Activated T-cell treated with anti-CD3 and anti-CD28 coated beads, Interleukin-2, amount 50 U/mL, for 24 hours (primary cell): ENCODE measurements around the gene SPIRE1.
"Not testable (repeated sequence)": the region's sequence is repeated elsewhere in the genome, so short reads cannot be mapped to it uniquely, and the experiment has no call there.

Experiments
- DNase-seq: peaks from one replicate; pipeline ENCODE4 v3.0.0-alpha.2; 2020
- H3K27ac Mint-ChIP-seq: 2 replicates; pipeline ENCODE4 v1.8.0; 2020; ENCODE audit warnings: mild to moderate bottlenecking, mixed read lengths
- H3K27me3 Mint-ChIP-seq: 2 replicates; pipeline ENCODE4 v1.8.0; 2020; ENCODE audit warnings: mixed read lengths
- H3K36me3 Mint-ChIP-seq: 2 replicates; pipeline ENCODE4 v1.8.0; 2020; ENCODE audit warnings: low read depth, mixed read lengths
- H3K4me1 Mint-ChIP-seq: 2 replicates; pipeline ENCODE4 v1.8.0; 2020; ENCODE audit warnings: low read depth, mixed read lengths
- H3K4me3 Mint-ChIP-seq: 2 replicates; pipeline ENCODE4 v1.8.0; 2020; ENCODE audit warnings: mild to moderate bottlenecking, moderate library complexity, mixed read lengths
- H3K9me3 Mint-ChIP-seq: 2 replicates; pipeline ENCODE4 v1.8.0; 2020; ENCODE audit warnings: mixed read lengths

SPIRE1 gene

DNA sequence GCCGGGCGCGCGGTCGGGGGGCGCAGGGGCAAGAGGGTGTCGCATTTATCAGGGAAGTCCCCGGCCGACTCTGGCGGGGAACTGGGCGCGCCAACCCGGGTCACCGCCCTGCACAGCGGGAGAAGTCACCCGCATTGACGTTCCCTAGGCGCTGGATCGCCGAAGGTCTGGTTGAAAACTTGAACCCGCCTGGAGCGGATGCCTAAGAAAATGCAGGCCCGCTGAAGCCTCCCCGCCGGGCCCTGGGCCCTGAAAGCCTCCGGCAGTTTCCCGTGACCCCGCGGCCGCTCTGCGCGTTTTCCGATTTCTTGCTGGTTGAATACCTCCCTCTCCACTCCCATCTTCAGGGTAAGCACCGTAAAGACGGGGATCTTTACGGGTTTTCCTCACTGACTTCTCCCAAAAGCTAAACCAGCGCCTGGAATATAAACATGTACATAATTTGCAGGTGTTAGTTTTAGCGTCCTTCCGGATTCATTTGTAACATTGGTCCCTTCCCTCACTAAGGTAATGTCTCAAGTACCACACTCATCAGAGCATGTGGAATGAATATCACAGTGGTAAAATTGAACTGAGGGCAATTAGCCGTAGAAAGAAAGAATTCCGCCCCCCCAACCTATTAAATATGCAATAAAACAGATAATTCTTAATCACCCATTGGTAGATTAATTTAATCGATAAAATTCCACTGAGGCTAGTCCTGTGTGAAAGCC, 675 bp upstream of the SPIRE1 start:
- no peaks in the 10 kb centered on the region for H3K36me3 Mint-ChIP-seq
- no peak for DNase-seq
- H3K27ac Mint-ChIP-seq, result peak overlapping the region; percentile 50
- H3K4me3 Mint-ChIP-seq, result peak overlapping the region; percentile 74
- H3K27me3 Mint-ChIP-seq, result peaks cover 20% of the 10 kb centered on the region
- peaks cover 22% of the 10 kb centered on the region for H3K4me1 Mint-ChIP-seq
- no peaks in the 10 kb centered on the region for H3K9me3 Mint-ChIP-seq

DNA sequence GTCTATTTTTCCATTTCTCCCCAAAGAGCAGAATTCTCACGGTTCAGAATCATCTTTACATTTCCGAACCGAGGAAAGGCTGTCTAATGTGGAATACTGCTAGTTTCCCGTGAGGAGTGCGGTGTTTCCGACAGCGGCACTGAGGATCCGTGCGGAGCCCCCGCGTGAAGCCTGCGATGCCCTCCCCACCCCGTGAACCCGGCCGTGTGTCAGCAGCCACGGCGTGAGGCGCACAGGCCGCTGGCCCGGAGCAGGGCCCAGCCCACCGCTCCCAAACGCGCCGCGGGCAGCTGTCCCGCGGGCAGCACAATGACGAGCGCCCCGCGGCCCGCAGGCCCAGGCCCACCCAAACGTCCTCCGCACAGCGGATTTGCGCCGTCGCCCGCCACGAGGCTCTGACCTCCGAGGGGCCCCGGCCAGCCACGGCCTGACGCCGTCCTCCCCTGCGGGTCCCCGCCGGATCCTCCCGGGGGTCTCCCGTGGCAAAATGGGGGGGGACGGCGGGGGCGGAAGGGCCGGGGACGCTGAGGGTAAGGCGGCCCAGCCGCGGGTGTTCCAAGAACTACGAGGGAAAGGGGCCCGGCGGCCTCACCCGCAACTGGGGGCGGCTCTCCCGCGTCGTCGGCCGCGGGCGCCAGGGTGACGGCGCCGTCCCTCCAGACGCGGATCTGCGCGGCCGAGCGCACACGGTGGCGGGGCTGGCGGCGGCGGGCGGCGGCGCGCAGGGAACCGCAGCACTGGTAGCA, 796 bp downstream of the SPIRE1 start:
- Mint-ChIP-seq H3K4me1 (peaks cover 26% of the 10 kb centered on the region), H3K27me3 (peaks cover 29% of the 10 kb centered on the region), H3K4me3 (peak overlapping the region; percentile 71), H3K9me3 (no peaks in the 10 kb centered on the region), H3K27ac (no peak overlapping the region), H3K36me3 (no peaks in the 10 kb centered on the region)
- DNase-seq, result no peak

DNA sequence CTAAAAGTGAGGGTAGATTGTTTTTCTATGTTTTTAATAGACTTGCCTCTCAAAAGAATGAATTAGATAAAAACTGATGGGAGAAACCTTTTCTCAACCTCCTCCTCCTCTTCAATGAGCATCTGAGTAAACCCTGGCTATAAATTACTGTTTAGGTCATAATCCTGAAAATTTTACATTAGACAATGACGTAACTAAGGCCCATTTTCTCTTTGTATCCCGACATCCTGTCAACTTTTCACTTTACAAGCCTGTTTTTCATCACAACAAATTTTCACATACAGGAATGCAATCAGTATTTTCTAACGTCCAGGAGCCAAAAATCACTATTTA, 1.3 kb downstream of the SPIRE1 start:
- peak overlapping the region; percentile 51 for H3K27ac Mint-ChIP-seq
- H3K36me3 Mint-ChIP-seq, result no peaks in the 10 kb centered on the region
- peaks cover 26% of the 10 kb centered on the region for H3K4me1 Mint-ChIP-seq
- H3K27me3 Mint-ChIP-seq, result peaks cover 35% of the 10 kb centered on the region
- peak overlapping the region; percentile 71 for H3K4me3 Mint-ChIP-seq
- H3K9me3 Mint-ChIP-seq, result no peaks in the 10 kb centered on the region
- DNase-seq, result no peak

DNA sequence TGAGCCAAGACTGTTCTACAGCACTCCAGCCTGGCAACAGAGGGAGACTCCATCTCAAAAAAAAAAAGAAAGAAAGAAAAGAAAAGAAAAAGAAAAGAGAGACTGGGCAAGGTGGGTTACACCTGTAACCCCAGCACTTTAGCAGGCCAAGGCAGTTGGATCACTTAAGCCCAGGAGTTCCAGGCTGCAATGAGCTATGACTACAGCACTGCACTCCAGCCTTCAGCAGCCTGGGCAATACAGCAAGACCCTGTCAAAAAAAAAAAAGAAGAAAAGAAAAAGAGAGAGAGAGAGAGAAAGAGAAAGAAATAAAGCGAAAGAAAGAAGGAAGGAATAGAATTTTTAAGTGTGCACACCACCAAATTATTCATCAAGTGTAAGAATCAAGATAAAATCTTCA, 2.9 kb downstream of the SPIRE1 start:
- Mint-ChIP-seq H3K27me3 (peaks cover 35% of the 10 kb centered on the region), H3K36me3 (no peaks in the 10 kb centered on the region), H3K4me3 (no peak overlapping the region), H3K4me1 (peaks cover 26% of the 10 kb centered on the region), H3K27ac (no peak overlapping the region), H3K9me3 (no peaks in the 10 kb centered on the region)
- DNase-seq, result no peak

DNA sequence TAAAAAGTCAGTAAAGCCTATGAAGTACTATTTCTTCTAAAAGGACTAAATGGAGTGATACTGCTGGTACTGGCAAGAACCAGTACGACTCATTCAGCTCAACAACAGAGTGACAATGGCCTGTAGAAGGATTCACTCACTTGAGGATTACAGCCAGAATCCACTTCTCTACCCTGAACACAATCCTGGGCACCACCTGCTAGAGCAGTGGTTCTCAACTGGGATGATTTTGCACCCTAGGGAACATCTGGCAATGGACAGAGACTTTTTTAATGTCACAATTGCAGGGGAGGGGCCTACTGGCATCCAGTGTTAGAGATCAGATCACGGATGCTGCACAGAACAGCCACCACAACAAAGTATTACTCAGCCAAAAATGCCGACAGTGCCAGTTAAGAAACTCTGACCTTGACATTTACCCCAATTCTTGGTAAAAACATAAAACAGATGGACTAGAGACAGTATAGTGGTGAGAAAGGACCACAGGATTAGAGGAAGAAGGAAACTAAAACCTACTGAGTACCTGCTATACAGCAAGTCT, 5.0 kb downstream of the SPIRE1 start:
- Mint-ChIP-seq H3K27ac (peak overlapping the region; percentile 11), H3K36me3 (no peaks in the 10 kb centered on the region), H3K4me3 (no peak overlapping the region), H3K27me3 (peaks cover 38% of the 10 kb centered on the region), H3K9me3 (no peaks in the 10 kb centered on the region), H3K4me1 (peaks cover 22% of the 10 kb centered on the region)
- DNase-seq, result no peak

DNA sequence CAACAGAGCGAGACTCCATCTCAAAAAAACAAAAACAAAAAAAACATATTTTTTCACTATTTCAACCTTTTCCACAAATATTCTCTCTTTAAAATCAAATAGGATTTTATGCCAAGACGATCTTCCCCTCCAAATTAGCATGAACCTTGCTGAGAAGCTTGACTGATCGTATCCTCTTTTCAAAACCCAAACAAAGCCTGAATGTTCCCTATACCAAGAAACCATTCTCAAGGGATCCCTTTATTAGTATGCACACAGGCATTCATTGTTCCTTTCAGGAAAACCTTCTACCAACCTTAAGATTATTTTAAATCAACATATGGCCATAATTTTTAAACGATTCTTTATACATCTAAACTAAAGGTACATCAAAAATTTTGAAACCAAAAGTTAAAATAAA, 6.3 kb downstream of the SPIRE1 start:
- H3K27ac Mint-ChIP-seq, result no peak overlapping the region
- peaks cover 35% of the 10 kb centered on the region for H3K27me3 Mint-ChIP-seq
- H3K36me3 Mint-ChIP-seq, result no peaks in the 10 kb centered on the region
- no peak for DNase-seq
- H3K9me3 Mint-ChIP-seq, result no peaks in the 10 kb centered on the region
- H3K4me3 Mint-ChIP-seq, result no peak overlapping the region
- peaks cover 19% of the 10 kb centered on the region for H3K4me1 Mint-ChIP-seq

DNA sequence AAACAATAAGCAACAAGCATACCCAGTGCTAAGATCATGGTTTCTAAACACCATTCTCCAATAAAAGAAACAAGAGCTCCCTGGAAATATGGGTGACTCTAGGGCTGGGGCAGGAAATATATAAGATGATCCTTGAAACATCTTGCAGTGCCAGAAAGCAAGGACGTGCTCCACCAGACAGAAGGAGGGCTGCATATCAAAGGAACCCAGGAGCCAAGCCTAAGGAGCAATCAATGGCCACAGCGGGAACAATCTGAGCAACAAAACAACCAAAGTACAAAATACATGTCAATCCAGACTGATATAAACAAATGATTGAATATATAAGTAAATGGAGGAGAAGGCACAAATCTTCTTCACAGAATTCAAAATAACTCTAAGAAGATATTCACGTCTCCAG, 10.1 kb downstream of the SPIRE1 start:
- no peak for DNase-seq
- Mint-ChIP-seq H3K4me1 (peaks cover 4% of the 10 kb centered on the region), H3K9me3 (no peaks in the 10 kb centered on the region), H3K4me3 (no peak overlapping the region), H3K27me3 (peaks cover 18% of the 10 kb centered on the region), H3K27ac (no peak overlapping the region), H3K36me3 (no peaks in the 10 kb centered on the region)

DNA sequence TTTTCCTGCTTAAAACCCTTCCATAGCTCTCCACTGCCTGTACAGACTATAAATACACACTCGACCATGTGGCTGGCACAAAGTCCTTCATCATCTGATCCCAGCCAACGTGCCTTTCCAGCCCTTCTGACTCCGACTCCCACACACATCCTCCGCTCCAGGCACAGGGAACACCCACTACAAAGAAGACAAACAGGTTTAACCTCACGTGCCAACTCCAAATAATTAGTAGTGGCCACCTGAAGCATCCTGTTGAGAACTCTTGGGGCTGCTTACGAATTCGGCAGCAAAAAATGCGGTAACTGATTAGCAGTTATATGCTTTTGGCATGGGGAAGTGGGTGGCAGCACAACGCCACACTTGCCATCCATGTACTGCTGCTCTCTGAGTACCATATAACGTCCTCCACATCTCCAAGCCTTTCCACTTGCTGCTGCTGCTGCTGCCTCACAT, 12.1 kb downstream of the SPIRE1 start:
- Mint-ChIP-seq H3K4me1 (no peaks in the 10 kb centered on the region), H3K27ac (no peak overlapping the region), H3K27me3 (peaks cover 16% of the 10 kb centered on the region), H3K36me3 (no peaks in the 10 kb centered on the region), H3K9me3 (no peaks in the 10 kb centered on the region), H3K4me3 (no peak overlapping the region)
- DNase-seq, result no peak

DNA sequence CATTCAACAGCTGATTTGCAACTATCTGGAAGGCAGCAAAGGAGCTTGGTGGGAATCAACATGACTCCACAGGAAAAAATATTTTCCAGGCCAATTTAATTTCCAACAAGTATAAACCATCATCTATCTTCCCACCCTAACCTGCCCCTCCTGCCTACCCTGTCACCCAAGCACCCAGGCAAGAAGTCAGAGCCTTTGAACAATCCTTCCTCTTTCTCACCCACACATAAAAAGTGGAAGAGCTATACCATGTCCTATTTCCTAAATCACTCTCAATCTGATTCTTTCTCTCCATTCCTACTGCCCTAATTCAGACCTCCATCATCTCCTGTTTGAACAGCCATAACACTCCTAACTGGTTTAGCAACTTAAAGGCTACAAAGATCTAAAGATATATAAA, 12.7 kb downstream of the SPIRE1 start:
- no peak overlapping the region for H3K27ac Mint-ChIP-seq
- no peak for DNase-seq
- H3K4me1 Mint-ChIP-seq, result no peaks in the 10 kb centered on the region
- no peaks in the 10 kb centered on the region for H3K9me3 Mint-ChIP-seq
- no peaks in the 10 kb centered on the region for H3K36me3 Mint-ChIP-seq
- H3K27me3 Mint-ChIP-seq, result peaks cover 16% of the 10 kb centered on the region
- no peak overlapping the region for H3K4me3 Mint-ChIP-seq

DNA sequence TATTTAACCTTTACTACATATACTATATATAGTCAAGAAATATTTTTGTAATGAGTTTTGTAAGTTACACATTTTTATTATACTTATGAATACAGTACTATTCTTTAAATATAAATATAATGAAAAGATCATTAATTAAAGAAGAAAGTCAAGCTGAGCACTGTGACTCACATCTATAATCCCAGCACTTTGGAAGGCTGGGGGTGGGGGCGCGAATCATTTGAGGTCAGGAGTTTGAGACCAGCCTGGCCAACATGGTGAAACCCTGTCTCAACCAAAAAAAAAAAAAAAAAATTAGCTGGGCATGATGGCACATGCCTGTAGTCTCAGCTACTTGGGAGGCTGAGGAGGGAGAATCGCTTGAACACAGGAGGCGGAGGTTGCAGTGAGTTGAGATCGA, 14.2 kb downstream of the SPIRE1 start:
- not testable (repeated sequence) for H3K4me1 Mint-ChIP-seq, H3K36me3 Mint-ChIP-seq, H3K9me3 Mint-ChIP-seq, DNase-seq, H3K4me3 Mint-ChIP-seq, H3K27ac Mint-ChIP-seq
- H3K27me3 Mint-ChIP-seq, result peaks cover 13% of the 10 kb centered on the region

DNA sequence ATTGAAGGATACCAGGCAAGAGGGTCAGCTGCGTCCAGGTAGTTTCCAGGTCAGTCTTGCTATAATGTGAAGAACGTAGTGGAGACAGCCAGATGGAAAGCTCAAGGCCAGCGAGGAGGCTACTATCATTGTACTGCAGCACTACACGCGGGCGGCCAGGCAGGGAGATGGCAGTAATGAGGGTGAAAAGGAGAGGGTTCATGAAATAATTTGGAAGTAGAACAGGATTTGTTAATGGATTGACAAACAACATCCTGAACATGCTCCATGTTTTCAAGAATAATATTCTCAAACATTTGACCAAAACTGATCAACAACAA, 17.1 kb downstream of the SPIRE1 start:
- H3K4me3 Mint-ChIP-seq, result no peak overlapping the region
- peaks cover 13% of the 10 kb centered on the region for H3K27me3 Mint-ChIP-seq
- no peak overlapping the region for H3K27ac Mint-ChIP-seq
- no peaks in the 10 kb centered on the region for H3K36me3 Mint-ChIP-seq
- peaks cover 2% of the 10 kb centered on the region for H3K4me1 Mint-ChIP-seq
- DNase-seq, result no peak
- H3K9me3 Mint-ChIP-seq, result no peaks in the 10 kb centered on the region

DNA sequence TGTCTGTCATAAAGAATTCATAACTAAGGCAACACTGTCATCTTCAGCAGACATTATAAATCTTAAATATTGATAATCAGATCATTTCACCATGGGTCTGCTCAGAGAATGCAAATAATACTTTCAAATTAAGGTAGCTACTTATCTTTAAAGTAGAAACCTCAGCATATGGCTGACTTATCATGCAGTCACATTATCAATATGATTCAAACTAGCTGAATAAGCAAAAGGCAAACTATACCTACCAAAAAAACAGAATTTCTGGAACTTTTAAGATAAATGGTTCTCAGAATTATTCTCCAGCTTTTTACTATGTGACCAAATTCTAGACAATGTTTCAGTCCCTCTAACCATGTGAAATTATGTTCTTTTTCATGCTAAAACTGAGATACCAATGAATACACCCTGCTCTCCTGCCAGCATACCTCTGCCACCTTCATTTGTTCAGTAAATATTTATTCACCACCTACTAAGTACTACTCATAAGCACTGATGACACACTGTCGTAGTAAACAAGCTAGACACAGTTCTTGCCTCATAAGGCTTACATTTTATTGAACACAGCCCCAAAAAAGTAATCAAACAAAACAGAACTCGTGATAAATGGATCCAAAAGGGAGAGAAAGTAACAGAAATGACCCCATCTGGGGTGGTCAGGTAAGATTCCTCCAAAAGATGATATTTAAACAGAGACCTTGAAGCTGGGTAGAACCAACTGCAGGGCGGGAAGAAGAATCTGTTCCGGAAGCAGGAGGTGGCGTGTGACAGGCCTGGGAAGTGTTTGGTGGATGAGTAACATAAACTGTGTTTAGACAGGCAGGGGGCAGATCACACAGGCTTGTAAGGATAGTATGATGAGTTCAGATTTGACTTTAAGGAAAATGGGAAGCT, 17.7 kb downstream of the SPIRE1 start:
- peaks cover 13% of the 10 kb centered on the region for H3K27me3 Mint-ChIP-seq
- H3K9me3 Mint-ChIP-seq, result no peaks in the 10 kb centered on the region
- H3K4me1 Mint-ChIP-seq, result peaks cover 2% of the 10 kb centered on the region
- no peak for DNase-seq
- no peak overlapping the region for H3K27ac Mint-ChIP-seq
- H3K4me3 Mint-ChIP-seq, result no peak overlapping the region
- H3K36me3 Mint-ChIP-seq, result no peaks in the 10 kb centered on the region

DNA sequence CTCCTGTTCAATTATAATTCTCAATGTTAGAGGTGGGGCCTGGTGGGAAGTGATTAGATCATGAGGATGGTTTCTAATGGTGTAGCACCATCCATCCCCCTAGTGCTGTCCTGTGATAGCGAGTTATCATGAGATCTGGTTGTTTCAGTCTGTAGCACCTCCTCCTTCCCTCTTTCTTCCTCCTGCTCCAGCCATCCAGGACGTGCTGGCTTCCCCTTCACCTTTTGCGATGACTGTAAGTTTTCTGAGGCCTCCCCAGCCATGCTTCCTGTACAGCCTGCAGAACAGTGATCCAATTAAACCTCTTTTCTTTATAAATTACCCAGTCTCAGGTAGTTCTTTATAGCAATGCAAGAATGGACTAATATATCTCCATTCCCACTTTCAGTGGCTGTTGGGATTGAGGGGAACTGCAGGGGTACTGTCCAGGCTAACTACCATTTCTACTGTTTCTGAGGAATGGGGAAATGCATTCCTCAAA, 19.2 kb downstream of the SPIRE1 start:
- Mint-ChIP-seq H3K9me3 (no peaks in the 10 kb centered on the region), H3K4me3 (no peak overlapping the region), H3K36me3 (no peaks in the 10 kb centered on the region), H3K27me3 (peaks cover 13% of the 10 kb centered on the region), H3K27ac (no peak overlapping the region), H3K4me1 (peaks cover 2% of the 10 kb centered on the region)
- no peak for DNase-seq

DNA sequence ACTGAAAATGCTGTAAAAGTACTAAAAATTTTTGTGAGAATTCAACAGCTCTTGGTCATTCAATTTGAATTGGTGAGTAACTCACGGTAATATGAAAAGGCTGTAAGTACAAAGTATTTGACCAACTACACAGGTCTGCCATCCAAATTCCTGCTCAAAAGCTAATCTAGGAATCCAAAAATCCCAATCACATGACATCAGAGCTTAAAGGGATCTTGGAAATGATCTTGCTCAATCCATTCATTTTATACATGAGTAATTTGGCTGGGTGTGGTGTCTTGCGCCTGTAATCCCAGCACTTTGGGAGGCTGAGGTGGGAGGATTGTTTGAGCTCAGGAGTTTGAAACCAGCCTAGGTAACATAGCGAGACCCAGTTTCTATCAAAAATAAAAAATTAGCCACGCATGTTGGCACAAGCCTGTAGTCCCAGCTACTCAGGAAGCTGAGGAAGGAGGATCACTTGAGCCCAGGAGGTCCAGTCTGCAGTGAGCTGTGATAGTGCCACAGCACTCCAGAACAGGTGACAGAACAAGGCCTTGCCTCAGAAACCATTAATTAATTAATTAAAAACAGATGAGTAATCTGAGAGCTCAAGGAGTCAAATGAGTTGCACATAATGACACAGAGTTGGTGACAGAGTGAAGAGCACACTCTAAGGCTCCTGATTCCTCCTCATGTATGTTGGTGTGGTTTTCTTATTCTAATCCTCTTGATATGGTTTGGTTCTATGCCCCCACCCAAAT, 19.8 kb downstream of the SPIRE1 start:
- no peaks in the 10 kb centered on the region for H3K9me3 Mint-ChIP-seq
- no peaks in the 10 kb centered on the region for H3K36me3 Mint-ChIP-seq
- peaks cover 9% of the 10 kb centered on the region for H3K27me3 Mint-ChIP-seq
- peaks cover 2% of the 10 kb centered on the region for H3K4me1 Mint-ChIP-seq
- H3K4me3 Mint-ChIP-seq, result no peak overlapping the region
- no peak overlapping the region for H3K27ac Mint-ChIP-seq
- no peak for DNase-seq
